Panc1 (cell line): ENCODE measurements around the gene MBNL2. TPM values are rescaled to one million over a fixed set of nuclear protein-coding genes. Genes with fewer than 3 reads are reported as not detected.

Experiments
- ATAC-seq: fragments of 200-7000 bp; cut with Tn5 transposase; 2 replicates; pipeline ENCODE4 v1.9.1; 2020; ENCODE audit warnings: mild to moderate bottlenecking, moderate library complexity
- BruUV-seq: library from RNA; stranded (reverse); fragments of 400-500 nt; replicated peaks from 2 replicates; lab custom pipeline; 2021; lab: Mats Ljungman, UMichigan
- CTCF ChIA-PET: fragments of 300-600 bp; sonication (Branson Sonifier 250); formaldehyde crosslinking; loops from one replicate; lab custom pipeline; 2022; ENCODE audit warnings: antibody characterized with exemption; lab: Charles Lee
- POLR2A ChIA-PET: fragments of 300-600 bp; sonication (Branson Sonifier 250); formaldehyde crosslinking; loops from one replicate; lab custom pipeline; 2022; ENCODE audit warnings: antibody characterized with exemption; lab: Charles Lee
- DNase-seq: peaks from one replicate; pipeline ENCODE4 v3.0.0-alpha.2; 2010; ENCODE audit warnings: low read depth, low spot score
- H3K27ac ChIP-seq: 2 replicates; pipeline ENCODE4 v1.5.1; 2011; ENCODE audit warnings: mild to moderate bottlenecking, low read length, inconsistent platforms
- H3K27me3 ChIP-seq: fragments of 200-500 bp; sonication (Bioruptor generic); 2 replicates; pipeline ENCODE4 v1.6.0; 2014; ENCODE audit warnings: low read length, inconsistent platforms; ENCODE audit not compliant: control insufficient read depth, insufficient read depth
- H3K36me3 ChIP-seq: fragments of 200-500 bp; sonication (Bioruptor generic); 2 replicates; pipeline ENCODE4 v1.5.1; 2014; ENCODE audit warnings: inconsistent platforms, mild to moderate bottlenecking, low read length, moderate library complexity; ENCODE audit not compliant: control insufficient read depth, insufficient read depth
- H3K4me1 ChIP-seq: 2 replicates; pipeline ENCODE4 v1.5.1; 2011; ENCODE audit warnings: inconsistent platforms, mild to moderate bottlenecking, low read length, moderate library complexity; ENCODE audit not compliant: control insufficient read depth, insufficient read depth
- H3K4me3 ChIP-seq, 2 experiments: 2 replicates each; pipeline ENCODE4 v1.5.1; 2011 to 2012; ENCODE audit warnings: low read depth in 2 of 2, low read length in 2 of 2, mild to moderate bottlenecking in 2 of 2, inconsistent platforms in 1 of 2, moderate library complexity in 1 of 2
- H3K9me3 ChIP-seq: fragments of 200-500 bp; sonication (Bioruptor generic); 2 replicates; pipeline ENCODE4 v1.5.1; 2014; ENCODE audit warnings: low read depth, mild to moderate bottlenecking, inconsistent platforms, low read length, moderate library complexity; ENCODE audit not compliant: control insufficient read depth, insufficient read depth
- POLR2AphosphoS5 ChIP-seq: IDR thresholded peaks from 2 replicates; pipeline ENCODE4 v1.6.1; 2012; ENCODE audit warnings: mild to moderate bottlenecking, low read depth, low read length, moderate library complexity
- SIN3A ChIP-seq: IDR thresholded peaks from 2 replicates; pipeline ENCODE4 v1.6.1; 2012; ENCODE audit warnings: low read depth, mild to moderate bottlenecking, low read length, moderate library complexity, borderline replicate concordance; ENCODE audit not compliant: insufficient read depth
- TCF7L2 ChIP-seq: IDR thresholded peaks from 2 replicates; pipeline ENCODE4 v1.6.1; 2011; ENCODE audit warnings: mild to moderate bottlenecking, low read depth, low read length, inconsistent platforms
- in situ Hi-C: cut with HindIII; loops from 2 replicates; pipeline ENCODE4 v1.10.0; 2016; ENCODE audit warnings: low sequenced_read_pairs, low pct_unique_long_range_greater_than_20kb
- intact Hi-C: fragments of 100-400 bp; cut with micrococcal nuclease; formaldehyde crosslinking; loops from one replicate; pipeline ENCODE4 v1.10.0; 2022; ENCODE audit not compliant: unreplicated experiment
- total RNA-seq: library from RNA; stranded (reverse); gene quantifications from one replicate; pipeline ENCODE4 v1.2.1, GENCODE V29; 2021; ENCODE audit not compliant: unreplicated experiment
- TF ChIP-seq, protein P1 (sequence below): fragments of 450-650 bp; IDR thresholded peaks from 2 replicates; pipeline ENCODE4 v1.5.1; 2017; ENCODE audit warnings: mild to moderate bottlenecking
- TF ChIP-seq, protein P2 (sequence below), 2 experiments: IDR thresholded peaks; 2 replicates each; pipeline ENCODE4 v1.6.1; 2011 to 2012; ENCODE audit warnings: low read depth in 2 of 2, control low read depth in 1 of 2, low read length in 1 of 2, mild to moderate bottlenecking in 1 of 2, moderate library complexity in 1 of 2; ENCODE audit not compliant: insufficient read depth in 1 of 2

The MBNL2 gene
- total RNA-seq, 1 experiment from 2014 or later, result 103 TPM

DNA sequence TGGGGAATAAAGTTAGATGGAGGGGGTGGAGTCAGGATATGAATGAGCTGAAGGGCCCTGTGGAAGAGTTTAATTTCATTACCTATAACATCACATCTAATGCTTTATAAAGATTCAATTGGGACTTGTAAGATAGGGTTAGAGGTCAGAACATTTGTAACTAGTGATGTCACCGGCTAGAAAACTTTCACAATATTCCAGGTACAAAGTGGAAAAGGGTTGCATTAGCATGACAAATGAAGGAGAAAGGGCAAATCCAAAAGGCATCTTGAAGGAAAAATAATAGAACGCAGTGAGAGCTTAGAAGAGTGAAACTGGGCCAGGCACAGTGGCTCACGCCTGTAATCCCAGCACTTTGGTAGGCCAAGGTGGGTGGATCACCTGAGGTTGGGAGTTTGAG lies 7.6 kb downstream of the MBNL2 start:
- POLR2A ChIA-PET, result interaction anchor here (0.6 kb wide), 1 partner anchor 13 kb away, joined by 5 read pairs; no protein-coding TSS in a partner anchor
- CTCF ChIA-PET, result no interaction called here
- peaks cover 80% of the 10 kb centered on the region for H3K4me1 ChIP-seq

DNA sequence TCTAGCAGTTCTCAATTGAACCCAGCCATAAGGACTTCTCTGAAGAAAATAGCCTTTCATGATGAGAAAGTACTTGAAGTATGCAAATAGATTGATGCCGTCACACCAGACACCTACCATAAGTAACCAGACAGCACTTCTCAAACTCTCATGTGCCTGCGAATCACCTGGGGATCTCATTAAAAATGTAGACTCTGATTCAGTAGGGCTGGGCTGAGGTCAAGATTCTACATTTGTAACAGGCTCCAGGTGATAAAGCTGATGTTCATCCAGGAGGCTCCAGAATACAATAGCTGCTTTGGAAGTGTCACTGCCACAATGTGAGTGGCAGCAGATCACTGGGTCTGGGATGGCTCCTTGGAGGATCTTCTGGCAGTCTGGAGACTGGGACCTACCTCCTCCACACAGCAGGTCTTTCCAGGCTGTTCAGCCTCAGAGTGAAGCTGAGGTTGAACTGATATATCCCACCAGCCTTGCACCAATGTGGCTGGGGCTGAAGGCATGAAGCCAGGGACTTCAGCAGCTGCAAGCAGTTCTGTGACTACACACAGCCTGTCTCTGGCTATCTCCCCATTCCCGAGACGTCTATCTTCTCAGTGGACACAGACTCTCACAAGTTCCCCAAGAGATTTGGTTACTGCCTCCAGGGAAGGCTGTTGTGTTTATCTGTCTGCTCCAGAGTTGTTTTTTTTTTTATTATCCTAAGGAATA lies 9.1 kb downstream of the MBNL2 start:
- intact Hi-C loops (no loop called here), in situ Hi-C loops (no loop called here)
- H3K4me1 ChIP-seq, result peaks cover 94% of the 10 kb centered on the region
- CTCF ChIA-PET, result interaction anchor here (1.0 kb wide), 1 partner anchor 127 kb away, joined by 6 read pairs; no protein-coding TSS in a partner anchor
- H3K9me3 ChIP-seq, result no peaks in the 10 kb centered on the region
- TF ChIP-seq TCF7L2 (no peak), SIN3A (no peak), POLR2AphosphoS5 (no peak)
- TF ChIP-seq, protein P1, sequence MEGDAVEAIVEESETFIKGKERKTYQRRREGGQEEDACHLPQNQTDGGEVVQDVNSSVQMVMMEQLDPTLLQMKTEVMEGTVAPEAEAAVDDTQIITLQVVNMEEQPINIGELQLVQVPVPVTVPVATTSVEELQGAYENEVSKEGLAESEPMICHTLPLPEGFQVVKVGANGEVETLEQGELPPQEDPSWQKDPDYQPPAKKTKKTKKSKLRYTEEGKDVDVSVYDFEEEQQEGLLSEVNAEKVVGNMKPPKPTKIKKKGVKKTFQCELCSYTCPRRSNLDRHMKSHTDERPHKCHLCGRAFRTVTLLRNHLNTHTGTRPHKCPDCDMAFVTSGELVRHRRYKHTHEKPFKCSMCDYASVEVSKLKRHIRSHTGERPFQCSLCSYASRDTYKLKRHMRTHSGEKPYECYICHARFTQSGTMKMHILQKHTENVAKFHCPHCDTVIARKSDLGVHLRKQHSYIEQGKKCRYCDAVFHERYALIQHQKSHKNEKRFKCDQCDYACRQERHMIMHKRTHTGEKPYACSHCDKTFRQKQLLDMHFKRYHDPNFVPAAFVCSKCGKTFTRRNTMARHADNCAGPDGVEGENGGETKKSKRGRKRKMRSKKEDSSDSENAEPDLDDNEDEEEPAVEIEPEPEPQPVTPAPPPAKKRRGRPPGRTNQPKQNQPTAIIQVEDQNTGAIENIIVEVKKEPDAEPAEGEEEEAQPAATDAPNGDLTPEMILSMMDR, result no peak
- TF ChIP-seq, protein P2, sequence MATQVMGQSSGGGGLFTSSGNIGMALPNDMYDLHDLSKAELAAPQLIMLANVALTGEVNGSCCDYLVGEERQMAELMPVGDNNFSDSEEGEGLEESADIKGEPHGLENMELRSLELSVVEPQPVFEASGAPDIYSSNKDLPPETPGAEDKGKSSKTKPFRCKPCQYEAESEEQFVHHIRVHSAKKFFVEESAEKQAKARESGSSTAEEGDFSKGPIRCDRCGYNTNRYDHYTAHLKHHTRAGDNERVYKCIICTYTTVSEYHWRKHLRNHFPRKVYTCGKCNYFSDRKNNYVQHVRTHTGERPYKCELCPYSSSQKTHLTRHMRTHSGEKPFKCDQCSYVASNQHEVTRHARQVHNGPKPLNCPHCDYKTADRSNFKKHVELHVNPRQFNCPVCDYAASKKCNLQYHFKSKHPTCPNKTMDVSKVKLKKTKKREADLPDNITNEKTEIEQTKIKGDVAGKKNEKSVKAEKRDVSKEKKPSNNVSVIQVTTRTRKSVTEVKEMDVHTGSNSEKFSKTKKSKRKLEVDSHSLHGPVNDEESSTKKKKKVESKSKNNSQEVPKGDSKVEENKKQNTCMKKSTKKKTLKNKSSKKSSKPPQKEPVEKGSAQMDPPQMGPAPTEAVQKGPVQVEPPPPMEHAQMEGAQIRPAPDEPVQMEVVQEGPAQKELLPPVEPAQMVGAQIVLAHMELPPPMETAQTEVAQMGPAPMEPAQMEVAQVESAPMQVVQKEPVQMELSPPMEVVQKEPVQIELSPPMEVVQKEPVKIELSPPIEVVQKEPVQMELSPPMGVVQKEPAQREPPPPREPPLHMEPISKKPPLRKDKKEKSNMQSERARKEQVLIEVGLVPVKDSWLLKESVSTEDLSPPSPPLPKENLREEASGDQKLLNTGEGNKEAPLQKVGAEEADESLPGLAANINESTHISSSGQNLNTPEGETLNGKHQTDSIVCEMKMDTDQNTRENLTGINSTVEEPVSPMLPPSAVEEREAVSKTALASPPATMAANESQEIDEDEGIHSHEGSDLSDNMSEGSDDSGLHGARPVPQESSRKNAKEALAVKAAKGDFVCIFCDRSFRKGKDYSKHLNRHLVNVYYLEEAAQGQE (IDR thresholded peaks at IDR 0.05; ENCODE audit: insufficient read depth in 1 of 2, low read depth in 2 of 2, low read length in 1 of 2), result no peak
- H3K4me3 ChIP-seq, result no peak overlapping the region
- POLR2A ChIA-PET, result no interaction called here
- no peaks in the 10 kb centered on the region; the same call in 1 of the 2 replicates for H3K36me3 ChIP-seq
- no TSS peak for BruUV-seq
- 0 out of 2 replicates have a peak, but pooled peaks have one; percentile 12 for ATAC-seq
- no peaks in the 10 kb centered on the region for H3K27me3 ChIP-seq
- peak overlapping the region; percentile 99 for H3K27ac ChIP-seq
- DNase-seq, result no peak

More for the DNA sequence above, 7.6 kb downstream of the MBNL2 start:
- ATAC-seq, result no peak
- Histone ChIP-seq H3K27me3 (no peaks in the 10 kb centered on the region), H3K27ac (peak overlapping the region; percentile 99), H3K36me3 (no peaks in the 10 kb centered on the region; the same call in 1 of the 2 replicates), H3K4me3 (no peak overlapping the region), H3K9me3 (no peaks in the 10 kb centered on the region)
- in situ Hi-C loops, result no loop called here
- intact Hi-C loops, result no loop called here
- no peak for DNase-seq
- BruUV-seq, result no TSS peak
- TF ChIP-seq, protein P1, result no peak
- TF ChIP-seq TCF7L2, result no peak
- TF ChIP-seq, protein P2 (IDR thresholded peaks at IDR 0.05; ENCODE audit: insufficient read depth in 1 of 2, low read depth in 2 of 2, low read length in 1 of 2), result no peak
- TF ChIP-seq POLR2AphosphoS5, result no peak
- no peak for TF ChIP-seq SIN3A
